DOHH2 (cell line): ENCODE data around the gene TOB2.

Source experiments
- H3F3A ChIP-seq: fragments of 200-600 bp; sonication (generic), shearing (Covaris generic); 2 replicates; pipeline ENCODE4 v1.6.0; 2016; ENCODE audit warnings: antibody characterized with exemption, mild to moderate bottlenecking; ENCODE audit not compliant: control insufficient read depth, insufficient read depth
- H3K27ac ChIP-seq: fragments of 200-600 bp; sonication (generic); 2 replicates; pipeline ENCODE4 v1.5.1; 2014; ENCODE audit warnings: low read depth, mild to moderate bottlenecking, low read length, moderate library complexity
- H3K27me3 ChIP-seq: fragments of 200-600 bp; sonication (generic); 2 replicates; pipeline ENCODE4 v1.6.1; 2014; ENCODE audit warnings: mild to moderate bottlenecking, low read length, mixed read lengths; ENCODE audit not compliant: control insufficient read depth
- H3K36me3 ChIP-seq: fragments of 200-600 bp; sonication (generic); 2 replicates; pipeline ENCODE4 v1.6.1; 2014; ENCODE audit warnings: mild to moderate bottlenecking, low read length, moderate library complexity, mixed read lengths; ENCODE audit not compliant: control insufficient read depth
- H3K4me1 ChIP-seq: fragments of 200-600 bp; sonication (generic); 2 replicates; pipeline ENCODE4 v1.6.1; 2014; ENCODE audit warnings: mild to moderate bottlenecking, low read length, mixed read lengths; ENCODE audit not compliant: control insufficient read depth
- H3K4me2 ChIP-seq: fragments of 200-600 bp; sonication (generic); 2 replicates; pipeline ENCODE4 v1.6.0; 2014; ENCODE audit warnings: mild to moderate bottlenecking, low read length, moderate library complexity
- H3K4me3 ChIP-seq: fragments of 200-600 bp; sonication (generic); 2 replicates; pipeline ENCODE4 v1.5.1; 2014; ENCODE audit warnings: mild to moderate bottlenecking, low read length, mixed read lengths
- H3K79me2 ChIP-seq: fragments of 200-600 bp; sonication (generic); 2 replicates; pipeline ENCODE4 v1.6.1; 2014; ENCODE audit warnings: mild to moderate bottlenecking, low read length, mixed read lengths; ENCODE audit not compliant: control insufficient read depth
- H3K9me2 ChIP-seq: fragments of 200-600 bp; sonication (generic); replicated peaks from 2 replicates; pipeline ENCODE4 v1.6.1; 2014; ENCODE audit warnings: mild to moderate bottlenecking, low read length, mixed read lengths; ENCODE audit not compliant: control insufficient read depth
- H3K9me3 ChIP-seq: fragments of 200-600 bp; sonication (generic); 2 replicates; pipeline ENCODE4 v1.6.1; 2014; ENCODE audit warnings: antibody characterized with exemption, low read length, mixed read lengths; ENCODE audit not compliant: control insufficient read depth, insufficient read depth
- H4K20me1 ChIP-seq: fragments of 200-600 bp; sonication (generic); 2 replicates; pipeline ENCODE4 v1.6.0; 2014; ENCODE audit warnings: low read depth, mild to moderate bottlenecking, antibody characterized with exemption, low read length, moderate library complexity; ENCODE audit not compliant: control insufficient read depth, insufficient read depth
- EZH2phosphoT487 ChIP-seq: fragments of 200-600 bp; sonication (generic); IDR thresholded peaks from 2 replicates; pipeline ENCODE4 v1.6.1; 2017; ENCODE audit warnings: borderline replicate concordance, mild to moderate bottlenecking, antibody characterized with exemption, low read length, moderate library complexity, mixed read lengths
- TF ChIP-seq, protein P1 (sequence below): fragments of 200-600 bp; sonication (generic); IDR thresholded peaks from one replicate; pipeline ENCODE4 v1.5.1; 2014; ENCODE audit warnings: antibody characterized with exemption, mild to moderate bottlenecking, low read depth, low read length; ENCODE audit not compliant: poor library complexity, severe bottlenecking

TOB2 gene

DNA sequence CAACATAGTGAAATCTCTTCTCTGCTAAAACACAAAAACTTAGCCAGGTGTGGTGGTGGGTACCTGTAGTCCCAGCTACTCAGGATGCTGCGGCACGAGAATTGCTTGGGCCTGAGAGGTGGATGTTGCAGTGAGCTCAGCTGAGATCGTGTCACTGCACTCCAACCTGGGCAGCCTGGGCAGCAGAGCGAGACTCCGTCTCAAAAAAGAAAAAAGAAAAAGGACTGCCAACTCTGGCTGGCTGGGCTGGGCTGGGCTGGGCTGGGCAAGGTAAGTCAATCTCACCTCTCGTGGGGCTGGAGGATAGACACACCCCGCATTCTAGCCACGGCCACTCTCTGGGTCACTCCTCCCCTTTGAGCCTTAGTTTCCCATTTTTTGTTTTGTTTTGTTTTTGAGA, 37.9 kb downstream of the TOB2 start:
- Histone ChIP-seq H3K36me3 (peaks cover 2% of the 10 kb centered on the region; the same call in 1 of the 2 replicates), H3K9me2 (no peaks in the 10 kb centered on the region), H3K27ac (peak overlapping the region; percentile 82), H3K27me3 (no peaks in the 10 kb centered on the region), H3K4me2 (peak overlapping the region; percentile 54), H3K4me3 (peak overlapping the region; percentile 42), H3K4me1 (peaks cover 86% of the 10 kb centered on the region), H3K79me2 (peaks cover 20% of the 10 kb centered on the region), H3F3A (peaks cover 20% of the 10 kb centered on the region), H3K9me3 (no peaks in the 10 kb centered on the region), H4K20me1 (no peaks in the 10 kb centered on the region)
- TF ChIP-seq EZH2phosphoT487, result no peak
- TF ChIP-seq, protein P1, sequence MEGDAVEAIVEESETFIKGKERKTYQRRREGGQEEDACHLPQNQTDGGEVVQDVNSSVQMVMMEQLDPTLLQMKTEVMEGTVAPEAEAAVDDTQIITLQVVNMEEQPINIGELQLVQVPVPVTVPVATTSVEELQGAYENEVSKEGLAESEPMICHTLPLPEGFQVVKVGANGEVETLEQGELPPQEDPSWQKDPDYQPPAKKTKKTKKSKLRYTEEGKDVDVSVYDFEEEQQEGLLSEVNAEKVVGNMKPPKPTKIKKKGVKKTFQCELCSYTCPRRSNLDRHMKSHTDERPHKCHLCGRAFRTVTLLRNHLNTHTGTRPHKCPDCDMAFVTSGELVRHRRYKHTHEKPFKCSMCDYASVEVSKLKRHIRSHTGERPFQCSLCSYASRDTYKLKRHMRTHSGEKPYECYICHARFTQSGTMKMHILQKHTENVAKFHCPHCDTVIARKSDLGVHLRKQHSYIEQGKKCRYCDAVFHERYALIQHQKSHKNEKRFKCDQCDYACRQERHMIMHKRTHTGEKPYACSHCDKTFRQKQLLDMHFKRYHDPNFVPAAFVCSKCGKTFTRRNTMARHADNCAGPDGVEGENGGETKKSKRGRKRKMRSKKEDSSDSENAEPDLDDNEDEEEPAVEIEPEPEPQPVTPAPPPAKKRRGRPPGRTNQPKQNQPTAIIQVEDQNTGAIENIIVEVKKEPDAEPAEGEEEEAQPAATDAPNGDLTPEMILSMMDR, result no peak

DNA sequence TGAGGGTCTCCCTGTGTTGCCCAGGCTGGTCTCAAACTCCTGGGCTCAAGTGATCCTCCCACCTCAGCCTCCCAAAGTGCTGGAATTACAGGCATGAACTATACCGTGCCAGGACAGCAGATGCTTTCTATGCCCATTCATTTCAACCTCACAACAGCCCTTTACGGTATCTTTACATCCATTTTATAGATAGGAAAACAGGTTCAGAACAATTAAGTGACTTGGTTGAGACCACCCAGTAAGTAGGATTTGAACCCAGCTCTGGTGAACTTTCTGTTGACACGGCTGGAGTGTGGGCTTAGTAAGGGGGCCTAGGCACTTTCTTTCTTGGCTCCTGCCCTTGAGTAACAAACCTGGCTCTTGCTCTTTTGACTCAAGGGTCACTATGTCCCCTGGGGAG, 39.2 kb downstream of the TOB2 start:
- Histone ChIP-seq H3F3A (peaks cover 20% of the 10 kb centered on the region), H3K4me1 (peaks cover 82% of the 10 kb centered on the region), H3K36me3 (no peaks in the 10 kb centered on the region), H4K20me1 (no peaks in the 10 kb centered on the region), H3K4me3 (peak overlapping the region; percentile 42), H3K4me2 (peak overlapping the region; percentile 54), H3K27ac (peak overlapping the region; percentile 82), H3K27me3 (no peaks in the 10 kb centered on the region), H3K9me2 (no peaks in the 10 kb centered on the region), H3K9me3 (no peaks in the 10 kb centered on the region), H3K79me2 (peaks cover 10% of the 10 kb centered on the region)
- TF ChIP-seq, protein P1, result no peak
- no peak for TF ChIP-seq EZH2phosphoT487

DNA sequence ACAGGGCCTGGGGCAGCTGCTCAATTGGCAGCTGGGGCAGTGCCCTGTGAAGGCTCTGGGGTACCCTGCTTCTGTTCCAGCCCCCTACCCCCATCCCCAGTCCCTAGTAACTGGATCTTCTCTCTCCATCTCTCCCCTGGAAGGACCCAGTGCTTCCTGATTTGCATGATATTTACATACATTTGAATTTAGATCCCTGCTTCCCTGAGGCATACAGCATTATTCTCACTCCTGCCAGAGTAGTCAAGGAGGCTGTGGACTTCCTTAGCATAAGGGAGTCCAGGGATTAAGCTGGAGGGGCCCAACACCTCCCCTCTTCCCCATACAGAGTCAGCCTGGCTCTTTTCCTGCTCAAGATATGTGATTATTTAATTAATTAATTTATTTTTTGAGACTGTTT, 40.2 kb downstream of the TOB2 start:
- Histone ChIP-seq H3K9me3 (no peaks in the 10 kb centered on the region), H3K9me2 (no peaks in the 10 kb centered on the region), H3K36me3 (no peaks in the 10 kb centered on the region), H3K4me1 (peaks cover 75% of the 10 kb centered on the region), H3K27me3 (no peaks in the 10 kb centered on the region), H3K4me2 (peak overlapping the region; percentile 52), H3F3A (peaks cover 16% of the 10 kb centered on the region), H3K27ac (peak overlapping the region; percentile 70), H3K4me3 (peak overlapping the region; percentile 31; the same call in 1 of the 2 replicates), H4K20me1 (no peaks in the 10 kb centered on the region), H3K79me2 (peaks cover 3% of the 10 kb centered on the region; the same call in 1 of the 2 replicates)
- TF ChIP-seq, protein P1, result no peak
- TF ChIP-seq EZH2phosphoT487, result no peak

DNA sequence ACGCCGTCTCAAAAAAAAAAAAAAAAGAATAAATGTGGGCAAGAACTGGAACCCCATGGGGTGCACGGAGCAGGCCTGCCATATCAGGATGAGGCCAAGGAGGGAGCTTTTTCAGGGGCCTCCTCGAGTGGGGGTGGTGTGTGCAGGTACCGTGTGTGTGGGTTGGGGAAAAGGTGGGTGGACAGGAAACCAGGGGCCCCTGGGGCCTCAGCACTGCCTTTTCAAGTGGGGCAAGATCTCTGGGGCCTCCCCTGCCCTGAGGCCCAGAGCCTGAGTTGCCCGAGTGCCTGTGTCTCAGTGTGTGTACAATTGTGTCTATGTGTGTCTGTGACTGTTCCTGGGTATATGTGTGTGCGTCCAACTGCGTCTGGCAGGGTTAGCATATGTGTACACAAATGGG, 41.0 kb downstream of the TOB2 start:
- Histone ChIP-seq H3K27me3 (no peaks in the 10 kb centered on the region), H3K4me2 (peak overlapping the region; percentile 52), H3K9me3 (no peaks in the 10 kb centered on the region), H4K20me1 (no peaks in the 10 kb centered on the region), H3K9me2 (no peaks in the 10 kb centered on the region), H3K79me2 (no peaks in the 10 kb centered on the region), H3K4me1 (peaks cover 67% of the 10 kb centered on the region), H3K27ac (peak overlapping the region; percentile 70), H3K4me3 (peak overlapping the region; percentile 33), H3K36me3 (no peaks in the 10 kb centered on the region), H3F3A (peaks cover 16% of the 10 kb centered on the region)
- no peak for TF ChIP-seq EZH2phosphoT487
- TF ChIP-seq, protein P1, result no peak
